ENCODE measurements around the gene IFNA8. TPM values are rescaled to one million over a fixed set of nuclear protein-coding genes. Genes with fewer than 3 reads are reported as not detected.
A peak's percentile ranks its signal among the peaks of the same experiment; 100 is the strongest.

IFNA8 gene
- total and polyA plus RNA-seq, 2 of the 8 experiments (the other 6 are each of a cell fraction or from before 2014, with no cell fraction given) = not detected

DNA sequence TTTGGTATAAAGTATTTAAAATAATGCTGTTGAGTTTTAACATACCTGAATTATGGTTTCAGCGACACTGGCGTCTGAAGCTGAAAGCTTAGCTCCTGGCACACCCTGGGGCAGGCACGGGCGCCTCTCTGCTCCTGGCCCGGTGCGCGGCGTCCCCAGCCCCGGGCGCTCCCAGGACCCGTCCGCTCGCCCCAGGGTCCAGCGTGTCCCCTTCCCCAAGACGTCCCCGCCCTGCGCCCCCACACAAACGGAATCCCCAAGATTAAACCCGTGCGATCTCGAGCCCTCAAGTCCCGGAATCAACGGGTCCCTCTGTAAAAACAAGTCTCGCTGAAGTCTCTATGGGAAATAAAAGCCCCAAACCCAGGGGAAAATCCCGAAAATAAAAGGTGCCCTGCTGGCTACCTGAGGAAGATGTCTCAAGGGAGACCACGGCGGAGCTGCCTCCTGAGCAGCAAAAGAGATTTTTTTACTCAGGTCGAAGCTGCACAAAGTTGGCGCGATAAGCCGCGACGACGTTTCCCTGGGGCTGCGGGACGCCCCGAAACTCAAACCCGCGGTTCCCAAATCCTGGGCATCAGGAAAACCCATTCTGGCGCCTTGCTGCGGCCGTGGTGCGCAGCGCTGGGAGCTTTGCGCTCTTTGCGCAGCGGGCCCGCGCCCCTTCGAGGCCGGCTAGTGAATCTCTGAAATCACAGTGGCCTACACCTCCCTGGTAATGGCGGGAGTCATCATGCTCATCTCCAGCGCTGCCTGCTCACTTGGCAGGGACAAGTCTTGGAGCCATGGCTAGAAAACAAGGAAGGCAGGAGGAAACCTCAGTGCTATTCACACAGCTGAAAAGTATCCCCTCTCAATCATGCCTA lies 6.3 kb upstream of the IFNA8 start (continued):
- TF ChIP-seq, protein P1, sequence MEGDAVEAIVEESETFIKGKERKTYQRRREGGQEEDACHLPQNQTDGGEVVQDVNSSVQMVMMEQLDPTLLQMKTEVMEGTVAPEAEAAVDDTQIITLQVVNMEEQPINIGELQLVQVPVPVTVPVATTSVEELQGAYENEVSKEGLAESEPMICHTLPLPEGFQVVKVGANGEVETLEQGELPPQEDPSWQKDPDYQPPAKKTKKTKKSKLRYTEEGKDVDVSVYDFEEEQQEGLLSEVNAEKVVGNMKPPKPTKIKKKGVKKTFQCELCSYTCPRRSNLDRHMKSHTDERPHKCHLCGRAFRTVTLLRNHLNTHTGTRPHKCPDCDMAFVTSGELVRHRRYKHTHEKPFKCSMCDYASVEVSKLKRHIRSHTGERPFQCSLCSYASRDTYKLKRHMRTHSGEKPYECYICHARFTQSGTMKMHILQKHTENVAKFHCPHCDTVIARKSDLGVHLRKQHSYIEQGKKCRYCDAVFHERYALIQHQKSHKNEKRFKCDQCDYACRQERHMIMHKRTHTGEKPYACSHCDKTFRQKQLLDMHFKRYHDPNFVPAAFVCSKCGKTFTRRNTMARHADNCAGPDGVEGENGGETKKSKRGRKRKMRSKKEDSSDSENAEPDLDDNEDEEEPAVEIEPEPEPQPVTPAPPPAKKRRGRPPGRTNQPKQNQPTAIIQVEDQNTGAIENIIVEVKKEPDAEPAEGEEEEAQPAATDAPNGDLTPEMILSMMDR (IDR thresholded peaks at IDR 0.05; ENCODE audit: control extremely low read depth in 1 of 3, insufficient read depth in 1 of 3, low read depth in 1 of 3, low read length in 3 of 3) = peak; percentile 12 to 62 (median 15)
- TF ChIP-seq EZH2 (IDR thresholded peaks at IDR 0.05; ENCODE audit: low read depth, low read length, severe bottlenecking) (peak; percentile 56), CBX8 (IDR thresholded peaks at IDR 0.05; ENCODE audit: borderline replicate concordance, low read depth, low read length) (no peak), CHD1 (IDR thresholded peaks at IDR 0.05; ENCODE audit: low read depth, low read length) (no peak), SIRT6 (IDR thresholded peaks at IDR 0.05; ENCODE audit: low read length) (no peak), POU5F1 (IDR thresholded peaks at IDR 0.05; ENCODE audit: low read depth, low read length) (no peak), ATF2 (IDR thresholded peaks at IDR 0.05; ENCODE audit: low read length) (no peak), SRF (IDR thresholded peaks at IDR 0.05; ENCODE audit: low read depth, low read length) (no peak), TAF1 (IDR thresholded peaks at IDR 0.05; ENCODE audit: low read depth, low read length) (no peak), GABPA (IDR thresholded peaks at IDR 0.05; ENCODE audit: borderline replicate concordance, insufficient read depth, low read length) (0 out of 2 replicates have a peak, but pooled peaks have one; percentile 37), POLR2AphosphoS5 (IDR thresholded peaks at IDR 0.05; ENCODE audit: low read depth, low read length) (no peak), BCL11A (IDR thresholded peaks at IDR 0.05; ENCODE audit: low read depth in 2 of 2, low read length in 2 of 2) (no peak), CREB1 (IDR thresholded peaks at IDR 0.05) (no peak), CEBPB (IDR thresholded peaks at IDR 0.05; ENCODE audit: low read depth, low read length) (no peak), SAP30 (IDR thresholded peaks at IDR 0.05; ENCODE audit: insufficient read depth, insufficient replicate concordance, low read length) (no peak), GTF2F1 (IDR thresholded peaks at IDR 0.05; ENCODE audit: borderline replicate concordance, low read depth, low read length) (no peak), CBX5 (IDR thresholded peaks at IDR 0.05; ENCODE audit: low read depth, low read length) (no peak), SP4 (IDR thresholded peaks at IDR 0.05; ENCODE audit: low read length) (peak; percentile 53; the same call in 1 of the 2 replicates)
- TF ChIP-seq, protein P2, sequence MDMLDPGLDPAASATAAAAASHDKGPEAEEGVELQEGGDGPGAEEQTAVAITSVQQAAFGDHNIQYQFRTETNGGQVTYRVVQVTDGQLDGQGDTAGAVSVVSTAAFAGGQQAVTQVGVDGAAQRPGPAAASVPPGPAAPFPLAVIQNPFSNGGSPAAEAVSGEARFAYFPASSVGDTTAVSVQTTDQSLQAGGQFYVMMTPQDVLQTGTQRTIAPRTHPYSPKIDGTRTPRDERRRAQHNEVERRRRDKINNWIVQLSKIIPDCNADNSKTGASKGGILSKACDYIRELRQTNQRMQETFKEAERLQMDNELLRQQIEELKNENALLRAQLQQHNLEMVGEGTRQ (IDR thresholded peaks at IDR 0.05; ENCODE audit: low read length) = no peak

Data from H1 (cell line).